Daoy (cell line): Measurements from ENCODE around the gene MX1. TPM values are rescaled to one million over a fixed set of nuclear protein-coding genes. Genes with fewer than 3 reads are reported as not detected.
"Not testable (repeated sequence)": the region's sequence is repeated elsewhere in the genome, so short reads cannot be mapped to it uniquely, and the experiment has no call there.

Experiments used
- DNase-seq: peaks from one replicate; pipeline ENCODE4 v3.0.0-alpha.2; 2015; ENCODE audit warnings: low read depth
- total RNA-seq: library from RNA; depleted of rRNA; stranded (reverse); fragments of >200 nt; shearing (Covaris generic); gene quantifications from 2 replicates; pipeline ENCODE4 v1.2.3, GENCODE V29; 2014

MX1 gene
- total RNA-seq, 1 experiment from 2014 or later, result 38.7 TPM

DNA sequence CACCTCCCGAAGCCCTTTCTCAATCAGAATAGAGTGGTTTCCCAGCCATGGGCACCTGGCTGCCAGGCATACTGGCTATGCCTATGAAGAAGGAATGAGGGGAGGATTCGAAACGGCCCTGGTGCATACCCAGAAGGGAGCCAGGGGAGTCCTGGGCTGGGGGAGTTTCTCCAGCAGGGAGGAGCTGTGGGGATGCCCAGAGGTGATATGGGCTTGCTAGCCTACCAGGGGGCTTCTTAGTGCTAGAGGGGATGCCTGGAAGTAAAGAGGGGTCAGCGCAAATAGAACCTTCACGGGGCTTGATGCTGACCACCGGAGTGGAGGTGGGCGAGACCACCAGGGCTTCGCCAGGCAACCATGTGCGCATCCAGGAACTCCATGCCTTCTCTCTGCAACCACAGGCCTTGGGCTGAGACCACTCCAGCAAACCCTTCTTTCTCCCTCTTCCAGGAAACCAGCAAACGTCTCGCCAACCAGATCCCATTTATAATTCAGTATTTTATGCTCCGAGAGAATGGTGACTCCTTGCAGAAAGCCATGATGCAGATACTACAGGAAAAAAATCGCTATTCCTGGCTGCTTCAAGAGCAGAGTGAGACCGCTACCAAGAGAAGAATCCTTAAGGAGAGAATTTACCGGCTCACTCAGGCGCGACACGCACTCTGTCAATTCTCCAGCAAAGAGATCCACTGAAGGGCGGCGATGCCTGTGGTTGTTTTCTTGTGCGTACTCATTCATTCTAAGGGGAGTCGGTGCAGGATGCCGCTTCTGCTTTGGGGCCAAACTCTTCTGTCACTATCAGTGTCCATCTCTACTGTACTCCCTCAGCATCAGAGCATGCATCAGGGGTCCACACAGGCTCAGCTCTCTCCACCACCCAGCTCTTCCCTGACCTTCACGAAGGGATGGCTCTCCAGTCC, 18.2 kb upstream of the MX1 start:
- no peak for DNase-seq

DNA sequence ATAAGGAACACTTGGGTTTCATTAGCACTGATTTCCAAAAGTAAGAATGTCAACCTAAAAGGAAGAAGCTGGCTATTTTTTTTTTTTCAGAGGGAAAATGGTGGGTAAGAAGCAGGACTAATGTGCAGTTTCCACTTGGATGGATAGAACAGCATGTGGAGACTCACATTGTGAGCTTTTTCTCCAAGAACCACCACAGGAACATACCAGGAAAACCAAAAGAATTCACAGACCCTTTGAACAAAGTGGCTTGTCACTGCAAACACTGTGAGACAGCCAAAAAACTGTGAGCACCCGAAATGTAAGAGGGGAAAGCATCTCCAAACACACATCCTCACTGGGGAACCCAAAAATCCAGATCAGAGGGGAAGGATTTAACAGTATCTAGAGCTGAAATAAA, 15.7 kb upstream of the MX1 start:
- no peak for DNase-seq

DNA sequence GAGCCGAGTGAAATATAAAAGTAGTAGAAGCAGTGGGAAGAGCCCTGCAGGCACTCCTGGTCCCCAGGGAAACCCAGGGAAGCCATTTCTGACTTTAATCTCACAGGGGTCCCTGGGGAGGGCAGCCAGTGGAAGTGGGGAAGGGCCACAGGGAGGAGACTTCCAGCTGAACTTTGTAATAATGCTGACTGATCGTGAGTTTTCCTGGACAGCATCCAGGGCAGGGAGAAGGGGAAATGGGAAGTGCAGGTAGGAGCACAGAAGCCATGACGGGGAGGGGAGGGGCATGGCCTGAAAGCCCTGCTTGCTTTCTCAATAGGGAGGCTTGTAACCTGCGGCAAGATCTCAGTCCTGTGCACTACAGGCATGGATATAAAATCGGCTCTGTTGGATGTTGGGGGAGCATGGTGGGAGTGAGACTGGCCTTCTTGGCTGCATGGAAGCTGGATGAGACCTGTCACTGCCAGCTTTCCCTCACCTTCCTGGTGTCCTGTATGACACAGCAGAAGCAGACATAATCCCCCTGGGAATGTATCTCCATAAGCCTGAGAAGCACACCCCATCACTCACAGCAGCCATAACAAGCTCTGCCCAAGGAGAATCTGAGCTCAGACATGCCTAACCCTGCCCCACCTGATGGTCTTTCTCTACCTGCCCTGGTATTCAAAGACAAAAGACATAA, 15.1 kb upstream of the MX1 start:
- DNase-seq, result no peak

DNA sequence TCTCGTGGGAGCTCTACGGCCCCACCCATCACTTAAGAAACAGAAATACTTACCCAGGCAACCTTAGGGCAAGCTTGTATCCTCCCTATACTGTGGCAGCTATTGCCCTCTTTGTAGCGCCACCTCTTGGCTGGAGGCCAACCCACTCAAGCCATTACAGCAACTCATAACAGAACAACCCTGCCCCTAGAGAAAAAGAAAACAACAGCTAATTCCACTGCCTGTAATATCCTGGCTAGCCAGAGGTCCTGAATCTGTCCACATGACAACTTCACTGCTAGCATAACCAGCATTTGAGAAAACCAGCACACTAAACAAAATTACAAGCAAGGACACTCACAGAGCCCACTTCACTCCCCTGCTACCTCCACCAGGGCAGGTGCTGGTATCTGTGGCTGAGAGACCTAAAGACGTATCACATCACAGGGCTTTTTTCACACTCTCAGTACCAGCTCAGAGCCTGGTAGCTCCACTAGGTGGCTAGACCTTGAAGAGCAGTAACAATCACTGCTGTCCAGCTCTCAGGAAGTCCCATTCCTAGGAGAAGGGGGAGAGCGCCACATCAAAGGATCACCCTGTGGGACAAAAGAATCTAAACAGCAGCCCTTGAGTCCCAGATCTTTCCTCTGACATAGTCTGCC, 14.5 kb upstream of the MX1 start:
- DNase-seq, result peak; percentile 27

DNA sequence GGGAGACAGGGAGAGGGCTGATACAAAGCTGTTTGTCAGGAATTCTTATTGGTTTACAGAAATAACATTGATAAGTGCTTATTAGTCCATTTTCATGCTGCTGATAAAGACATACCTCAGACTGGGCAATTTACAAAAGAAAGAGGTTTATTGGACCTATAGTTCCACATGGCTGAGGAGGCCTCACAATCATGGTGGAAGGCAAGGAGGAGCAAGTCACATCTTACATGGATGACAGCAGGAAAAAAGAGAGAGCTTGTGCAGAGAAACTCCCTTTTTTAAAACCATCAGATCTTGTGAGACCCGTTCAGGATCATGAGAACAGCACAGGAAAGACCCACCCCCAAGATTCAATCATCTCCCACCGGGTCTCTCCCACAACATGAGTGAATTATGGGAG, 8.5 kb upstream of the MX1 start:
- not testable (repeated sequence) for DNase-seq

DNA sequence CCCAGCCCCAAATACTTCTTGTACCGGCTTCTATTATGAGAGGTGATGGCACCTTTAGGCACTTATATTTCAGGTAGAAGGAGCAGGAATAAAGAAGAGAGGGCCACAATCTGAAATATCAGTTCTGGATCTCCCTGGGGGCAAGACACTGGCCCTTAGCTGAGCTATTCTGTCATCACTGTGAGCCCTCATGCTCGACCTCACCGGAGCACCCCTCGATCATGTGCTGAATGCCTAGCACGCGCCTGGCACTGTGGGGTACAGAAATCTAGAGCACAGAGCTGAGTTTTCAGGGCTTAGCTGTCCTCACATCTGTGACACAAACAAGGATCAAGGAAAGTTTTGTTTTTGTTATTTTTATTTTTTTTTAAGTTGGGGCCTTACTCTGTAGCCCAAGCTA, 7.6 kb upstream of the MX1 start:
- no peak for DNase-seq

DNA sequence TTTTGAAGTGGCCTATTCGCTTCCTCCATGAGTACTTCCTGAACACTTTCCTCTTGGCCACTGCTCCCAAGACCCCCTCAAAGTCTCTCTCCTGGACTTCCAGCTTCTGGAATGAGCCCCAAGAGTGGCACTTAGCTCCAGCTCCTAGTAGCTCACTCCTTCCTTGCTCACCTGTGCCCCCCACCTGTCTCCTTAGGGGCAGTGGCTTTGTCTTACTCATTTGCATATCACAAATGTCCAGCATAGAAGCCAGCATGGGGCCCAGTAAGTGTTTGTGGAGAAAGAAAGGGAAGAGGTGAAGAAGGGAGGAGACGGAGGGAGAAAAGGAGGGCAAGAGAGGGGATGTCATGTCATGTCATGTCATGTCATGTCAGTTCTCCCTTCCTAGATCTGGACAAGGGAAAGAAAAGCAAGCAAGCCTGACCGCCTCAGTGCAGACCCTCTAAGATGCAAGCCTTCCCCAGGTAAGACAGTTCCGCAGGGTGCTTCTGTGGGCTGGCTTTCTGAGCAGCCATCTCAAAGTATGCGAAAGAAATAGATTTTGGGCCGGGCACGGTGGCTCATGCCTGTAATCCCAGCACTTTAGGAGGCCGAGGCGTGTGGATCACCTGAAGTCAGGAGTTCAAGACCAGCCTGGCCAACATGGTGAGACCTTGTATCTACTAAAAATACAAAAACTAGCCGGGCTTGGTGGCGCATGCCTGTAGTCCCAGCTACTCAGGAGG, 6.9 kb upstream of the MX1 start:
- no peak for DNase-seq

DNA sequence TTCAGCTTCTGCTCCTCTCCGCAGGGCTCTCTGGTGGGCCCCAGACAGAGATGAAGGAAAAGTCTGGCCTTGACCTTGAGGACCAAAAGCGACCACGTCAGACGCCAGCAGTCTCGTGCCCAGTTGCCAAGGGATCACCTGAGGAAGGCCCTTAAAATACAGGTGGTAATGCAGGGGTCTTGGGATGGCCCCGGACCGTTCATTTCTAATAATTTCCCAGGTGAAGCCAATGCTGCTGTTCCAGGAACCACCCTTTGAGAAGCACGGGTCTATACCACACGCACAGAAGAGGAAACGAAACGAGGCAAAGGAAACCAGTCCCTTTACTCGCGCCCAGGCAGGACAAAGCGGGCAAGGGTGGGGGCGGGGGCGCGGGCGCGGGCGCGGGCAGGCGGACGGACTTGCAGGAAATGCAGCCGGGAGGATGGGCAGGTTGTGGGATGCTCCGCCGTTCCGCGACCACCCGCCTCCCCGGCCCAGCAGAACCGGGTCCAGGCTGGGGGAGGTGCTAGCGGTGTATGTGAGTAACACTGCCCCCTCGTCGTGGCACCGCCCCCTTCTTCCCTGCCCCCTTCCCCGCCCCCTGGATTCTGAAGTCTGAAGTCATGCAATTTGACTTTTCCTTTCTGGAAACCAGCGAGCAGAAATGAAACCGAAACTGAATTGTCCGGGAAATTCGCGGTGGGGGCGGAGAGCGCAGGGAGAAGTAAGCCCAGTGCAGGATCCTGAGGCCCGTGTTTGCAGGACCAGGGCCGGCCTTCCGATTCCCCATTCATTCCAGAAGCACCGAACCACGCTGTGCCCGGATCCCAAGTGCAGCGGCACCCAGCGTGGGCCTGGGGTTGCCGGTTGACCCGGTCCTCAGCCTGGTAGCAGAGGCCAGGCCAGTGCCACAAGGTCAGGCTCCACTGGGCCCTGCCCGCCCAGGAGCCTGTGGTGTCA, 5.8 kb upstream of the MX1 start:
- peak; percentile 95 for DNase-seq

DNA sequence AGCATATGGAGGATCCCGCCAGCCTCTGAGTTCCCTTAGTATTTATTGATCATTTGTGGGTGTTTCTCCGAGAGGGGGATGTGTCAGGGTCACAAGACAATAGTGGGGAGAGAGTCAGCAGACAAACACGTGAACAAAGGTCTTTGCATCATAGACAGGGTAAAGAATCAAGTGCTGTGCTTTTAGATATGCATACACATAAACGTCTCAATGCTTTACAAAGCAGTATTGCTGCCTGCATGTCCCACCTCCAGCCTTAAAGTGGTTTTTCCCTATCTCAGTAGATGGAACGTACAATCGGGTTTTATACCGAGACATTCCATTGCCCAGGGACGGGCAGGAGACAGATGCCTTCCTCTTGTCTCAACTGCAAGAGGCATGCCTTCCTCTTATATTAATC, 5.0 kb upstream of the MX1 start:
- DNase-seq, result not testable (repeated sequence)

DNA sequence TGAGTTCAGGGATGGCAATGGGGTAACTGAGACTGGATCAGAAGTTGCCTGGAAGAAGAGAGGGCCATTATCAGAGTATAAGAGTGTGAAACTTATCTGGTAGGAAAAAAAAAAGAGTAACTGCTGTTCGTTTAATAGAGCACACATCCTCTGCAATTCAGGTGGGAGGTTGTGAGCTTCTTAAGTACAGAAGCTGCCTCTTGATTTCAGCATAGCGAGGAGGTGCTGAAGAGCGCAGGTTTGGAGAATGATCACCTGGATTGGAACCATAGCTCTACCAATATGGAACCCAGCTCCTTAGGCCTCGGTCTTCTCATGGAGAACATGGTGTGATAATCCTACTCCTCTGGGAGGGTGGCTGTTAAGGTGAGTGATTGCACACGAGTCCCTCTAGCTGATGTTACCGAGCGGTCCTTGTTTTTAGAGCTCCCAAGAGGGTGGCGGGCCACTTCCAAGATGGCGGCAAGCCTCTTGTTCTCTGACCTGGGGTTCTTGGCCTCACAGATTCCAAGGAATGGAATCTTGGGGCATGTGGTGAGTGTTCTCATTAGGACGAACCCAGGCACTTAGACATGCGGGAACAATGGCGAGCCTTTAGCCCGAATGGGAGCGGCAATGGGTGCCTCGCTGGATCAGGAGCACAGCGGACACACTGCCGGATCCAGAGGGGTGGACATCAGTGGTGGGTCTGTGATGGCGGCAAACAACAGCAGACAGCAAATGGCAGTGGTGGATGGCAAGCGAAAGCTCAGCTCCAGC, 3.3 kb upstream of the MX1 start:
- no peak for DNase-seq

DNA sequence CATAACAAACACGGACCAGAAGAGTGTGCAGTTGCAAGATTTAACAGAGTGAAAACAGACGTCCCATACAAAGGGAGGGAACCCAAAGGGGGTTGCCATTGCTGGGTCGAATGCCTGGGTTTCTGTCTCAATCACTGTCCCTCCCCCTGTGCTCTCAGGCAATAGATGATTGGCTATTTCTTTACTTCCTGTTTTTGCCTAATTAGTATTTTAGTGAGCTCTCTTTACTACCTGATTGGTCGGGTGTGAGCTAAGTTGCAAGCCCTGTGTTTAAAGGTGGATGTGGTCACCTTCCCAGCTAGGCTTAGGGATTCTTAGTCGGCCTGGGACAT, 2.8 kb upstream of the MX1 start:
- not testable (repeated sequence) for DNase-seq

DNA sequence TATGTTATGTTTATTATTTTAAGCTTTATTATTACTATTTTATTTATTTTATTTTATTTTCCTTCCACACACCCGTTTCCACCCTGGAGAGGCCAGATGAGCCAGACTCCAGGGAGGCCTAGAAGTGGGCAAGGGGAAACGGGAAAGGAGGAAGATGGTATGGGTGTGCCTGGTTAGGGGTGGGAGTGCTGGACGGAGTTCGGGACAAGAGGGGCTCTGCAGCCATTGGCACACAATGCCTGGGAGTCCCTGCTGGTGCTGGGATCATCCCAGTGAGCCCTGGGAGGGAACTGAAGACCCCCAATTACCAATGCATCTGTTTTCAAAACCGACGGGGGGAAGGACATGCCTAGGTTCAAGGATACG, 468 bp upstream of the MX1 start:
- DNase-seq, result no peak

DNA sequence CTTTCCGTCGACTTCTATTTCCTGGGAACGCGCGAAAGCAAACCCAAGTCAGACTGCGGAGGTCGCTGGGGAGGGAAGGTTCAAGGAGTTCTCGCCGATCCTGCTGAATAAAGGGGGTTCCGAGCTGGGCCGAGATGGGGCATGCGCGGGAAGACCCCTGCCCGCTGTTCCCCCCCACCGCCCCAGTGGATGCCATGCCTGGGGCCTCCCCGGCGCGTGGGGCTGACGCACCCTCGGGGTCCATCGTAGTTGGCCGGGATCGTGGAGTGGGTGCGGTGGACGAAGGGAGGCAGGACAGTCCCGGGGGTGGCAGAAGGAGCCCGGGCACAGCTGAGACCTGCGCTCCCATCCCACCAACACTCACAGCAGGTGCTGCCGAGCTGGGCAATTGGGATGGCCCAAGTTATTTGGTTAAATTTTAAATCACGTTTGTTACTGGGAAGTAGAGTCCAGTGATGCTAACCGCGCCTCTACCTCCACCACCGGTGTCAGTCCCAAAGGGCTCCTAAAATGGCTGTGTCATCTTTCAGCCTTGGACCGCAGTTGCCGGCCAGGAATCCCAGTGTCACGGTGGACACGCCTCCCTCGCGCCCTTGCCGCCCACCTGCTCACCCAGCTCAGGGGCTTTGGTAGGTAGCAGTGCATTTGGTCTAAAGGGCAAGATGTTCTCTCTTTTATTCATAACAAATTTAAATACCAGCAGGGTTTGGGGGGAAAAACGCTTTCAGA, 801 bp downstream of the MX1 start:
- DNase-seq, result no peak

DNA sequence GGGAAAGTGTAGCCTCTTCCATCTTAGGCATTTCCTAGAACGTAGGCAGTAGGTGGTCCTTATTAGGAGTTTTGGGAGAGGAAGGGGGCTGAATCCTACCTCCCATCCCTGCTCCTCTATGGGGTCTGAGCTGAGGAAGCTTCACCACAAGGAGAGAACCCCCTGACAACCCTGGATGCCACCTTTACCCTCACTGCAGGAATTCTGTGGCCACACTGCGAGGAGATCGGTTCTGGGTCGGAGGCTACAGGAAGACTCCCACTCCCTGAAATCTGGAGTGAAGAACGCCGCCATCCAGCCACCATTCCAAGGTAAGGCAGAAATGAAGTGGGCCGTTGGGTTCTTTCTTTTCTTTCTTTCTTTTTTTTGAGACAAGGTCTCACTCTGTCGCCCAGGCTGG, 1.5 kb downstream of the MX1 start:
- DNase-seq, result no peak

DNA sequence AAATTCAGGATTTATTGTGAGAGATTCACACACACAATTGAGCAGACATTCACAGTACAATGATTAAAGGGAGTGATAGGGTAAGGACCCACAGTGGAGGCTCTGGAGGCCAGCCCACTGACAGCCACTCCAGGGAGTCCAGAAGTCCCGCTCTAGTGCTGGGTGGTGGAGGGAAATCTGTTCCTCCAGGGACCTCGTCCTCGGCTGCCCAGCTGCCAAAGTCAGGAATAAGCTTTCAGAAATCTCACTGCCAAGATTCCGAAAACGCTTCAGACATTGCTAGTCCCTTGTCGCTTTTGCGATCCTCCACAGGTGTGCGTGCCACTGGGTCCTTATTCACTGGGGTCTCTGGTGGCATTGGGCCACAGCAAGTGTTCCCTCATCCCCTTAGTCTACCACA, 2.3 kb downstream of the MX1 start:
- no peak for DNase-seq

DNA sequence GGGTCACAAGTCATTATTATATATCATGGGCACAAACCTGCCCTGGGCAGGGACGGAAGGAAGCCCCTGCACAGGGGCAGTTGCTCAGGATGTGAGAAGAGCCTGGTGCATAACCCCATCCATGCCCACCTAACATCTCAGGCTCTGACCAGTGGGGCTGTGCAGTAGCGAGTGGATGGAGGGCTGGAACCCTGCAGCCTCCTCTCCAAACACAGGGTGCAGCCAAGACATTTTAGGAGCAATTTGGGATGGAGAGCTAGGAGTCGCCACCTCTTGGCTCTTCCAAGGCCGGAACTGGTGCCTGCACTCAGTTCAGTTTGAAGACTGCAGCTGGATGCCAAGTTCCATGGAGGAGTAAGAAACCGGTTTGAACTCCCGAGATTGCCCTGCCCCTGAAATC, 2.8 kb downstream of the MX1 start:
- DNase-seq, result no peak

DNA sequence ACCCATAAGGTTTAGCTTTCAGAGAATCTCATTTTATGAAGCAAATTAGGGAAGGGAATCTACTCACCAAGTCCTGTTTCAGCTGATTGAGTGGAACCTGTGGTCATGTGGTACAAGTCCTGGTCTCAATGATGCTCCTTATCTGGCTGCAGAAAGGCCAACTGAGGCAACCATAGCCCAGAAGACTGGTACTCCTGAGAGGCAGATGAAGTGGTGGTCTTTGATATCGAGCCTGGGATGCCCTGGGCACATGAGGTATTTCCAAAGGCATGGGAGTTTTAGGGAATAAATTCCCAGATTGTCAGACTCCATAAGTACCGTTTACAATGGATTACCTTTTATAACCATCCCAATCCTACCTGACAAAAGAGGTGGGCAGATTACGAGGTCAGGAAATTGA, 3.3 kb downstream of the MX1 start:
- DNase-seq, result no peak

DNA sequence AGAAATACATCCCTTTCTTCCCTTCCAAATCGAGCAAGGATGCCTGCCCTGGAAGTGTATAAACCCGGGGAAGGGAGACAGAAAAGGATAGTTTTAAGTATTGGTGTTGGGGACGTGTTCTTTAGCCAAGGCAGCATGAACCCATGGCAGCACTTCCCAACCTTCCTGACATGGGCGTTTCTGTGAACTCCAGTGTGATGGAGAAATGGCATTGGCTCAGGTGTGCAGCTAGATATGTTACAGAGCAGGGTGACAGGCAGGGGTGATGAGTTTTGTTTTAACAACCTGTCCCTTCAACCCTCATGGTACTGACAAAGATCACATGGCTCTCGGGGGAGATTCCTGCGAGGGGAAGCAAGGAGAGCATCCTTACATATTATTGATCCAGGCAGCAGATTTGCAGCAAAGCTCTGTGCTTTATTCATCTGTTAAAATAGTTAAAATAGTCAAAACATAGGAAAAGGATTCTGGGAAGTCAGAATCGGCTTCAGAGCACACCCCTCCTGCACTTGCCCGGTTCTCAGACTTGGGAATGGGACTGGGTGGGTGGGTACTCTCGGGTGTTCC, 4.0 kb downstream of the MX1 start:
- no peak for DNase-seq

DNA sequence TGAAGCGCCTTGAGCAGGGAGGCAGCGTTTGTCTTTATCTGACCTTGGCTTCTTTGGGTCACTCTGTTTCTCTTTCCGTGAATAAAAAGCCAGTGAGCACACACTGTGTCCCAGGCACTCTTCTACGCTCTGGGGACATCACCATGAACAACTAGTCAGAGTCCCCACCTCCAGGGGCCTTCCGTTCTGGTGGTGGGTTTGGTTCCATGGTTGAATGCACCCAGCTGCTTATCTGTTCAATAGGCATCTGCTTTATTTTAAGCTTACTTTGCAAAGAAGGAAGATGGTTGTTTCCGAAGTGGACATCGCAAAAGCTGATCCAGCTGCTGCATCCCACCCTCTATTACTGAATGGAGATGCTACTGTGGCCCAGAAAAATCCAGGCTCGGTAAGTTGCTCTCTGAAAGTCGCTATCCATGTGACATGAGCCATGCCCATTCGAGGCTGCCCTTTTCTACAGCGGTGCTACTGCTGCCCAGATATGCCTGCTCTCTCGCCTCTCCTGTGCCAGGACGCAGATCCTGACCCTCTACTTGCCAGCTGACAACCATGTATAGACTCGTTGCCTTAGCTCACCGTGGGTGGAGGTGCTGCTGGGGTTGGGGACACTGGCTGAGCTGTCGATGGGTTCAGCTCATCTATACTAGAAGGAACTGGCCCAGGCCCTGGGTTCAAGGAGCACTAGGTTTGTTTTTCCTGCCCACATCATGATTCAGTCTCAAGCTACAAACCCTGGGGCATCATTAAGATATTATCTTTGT, 5.9 kb downstream of the MX1 start:
- no peak for DNase-seq
